ENCODE results near the gene GPR137. TPM values are rescaled to one million over a fixed set of nuclear protein-coding genes. Genes with fewer than 3 reads are reported as not detected.

The GPR137 gene
- total and polyA plus RNA-seq, 9 of the 15 experiments (the other 6 are each of a cell fraction or from before 2014, with no cell fraction given), result 0.32 to 26.7 (median 10.7) TPM

DNA sequence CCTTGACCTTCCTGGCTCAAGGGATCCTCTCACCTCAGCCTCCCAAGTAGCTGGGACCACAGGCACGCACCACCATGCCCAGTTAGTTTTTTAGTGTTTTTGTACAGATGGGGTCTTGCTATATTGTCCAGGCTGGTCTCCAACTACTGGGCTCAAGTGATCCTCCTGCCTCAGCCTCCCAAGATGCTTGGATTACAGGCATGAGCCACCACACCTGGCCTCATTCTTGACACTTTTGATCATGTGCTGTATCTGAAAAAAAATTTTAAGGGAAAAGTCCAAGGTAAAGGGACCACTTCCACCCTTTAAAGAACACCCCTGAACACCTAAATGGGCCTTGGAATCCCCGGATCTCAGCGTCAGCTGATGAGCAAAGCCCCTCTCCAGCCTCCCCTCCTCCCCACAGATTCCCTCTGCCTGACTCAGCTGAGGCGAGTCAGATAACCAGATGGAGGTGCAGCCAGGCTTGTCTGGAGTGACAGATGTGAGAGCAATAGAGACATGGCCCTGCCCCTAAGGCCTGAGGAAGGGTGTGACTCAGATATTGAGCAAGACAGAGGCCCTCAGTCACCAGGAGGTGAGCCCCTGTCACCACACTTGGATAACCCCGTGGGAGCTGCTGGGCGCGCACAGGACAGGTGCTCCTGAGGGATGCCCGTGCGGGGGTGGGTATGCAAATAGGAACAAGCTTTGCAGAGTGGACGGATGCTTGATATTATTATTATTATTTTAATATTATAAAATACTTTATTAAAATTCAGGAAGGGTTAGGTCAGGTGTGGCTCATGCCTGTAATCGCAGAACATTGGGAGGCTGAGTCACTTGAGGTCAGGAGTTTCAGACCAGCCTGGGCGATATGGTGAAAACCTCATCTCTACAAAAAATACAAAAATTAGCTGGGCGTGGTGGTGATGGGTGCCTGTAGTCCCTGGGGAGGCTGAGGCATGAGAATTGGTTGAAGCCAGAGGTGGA lies 49.4 kb downstream of the GPR137 start (continued):
- TF ChIP-seq, protein P1, sequence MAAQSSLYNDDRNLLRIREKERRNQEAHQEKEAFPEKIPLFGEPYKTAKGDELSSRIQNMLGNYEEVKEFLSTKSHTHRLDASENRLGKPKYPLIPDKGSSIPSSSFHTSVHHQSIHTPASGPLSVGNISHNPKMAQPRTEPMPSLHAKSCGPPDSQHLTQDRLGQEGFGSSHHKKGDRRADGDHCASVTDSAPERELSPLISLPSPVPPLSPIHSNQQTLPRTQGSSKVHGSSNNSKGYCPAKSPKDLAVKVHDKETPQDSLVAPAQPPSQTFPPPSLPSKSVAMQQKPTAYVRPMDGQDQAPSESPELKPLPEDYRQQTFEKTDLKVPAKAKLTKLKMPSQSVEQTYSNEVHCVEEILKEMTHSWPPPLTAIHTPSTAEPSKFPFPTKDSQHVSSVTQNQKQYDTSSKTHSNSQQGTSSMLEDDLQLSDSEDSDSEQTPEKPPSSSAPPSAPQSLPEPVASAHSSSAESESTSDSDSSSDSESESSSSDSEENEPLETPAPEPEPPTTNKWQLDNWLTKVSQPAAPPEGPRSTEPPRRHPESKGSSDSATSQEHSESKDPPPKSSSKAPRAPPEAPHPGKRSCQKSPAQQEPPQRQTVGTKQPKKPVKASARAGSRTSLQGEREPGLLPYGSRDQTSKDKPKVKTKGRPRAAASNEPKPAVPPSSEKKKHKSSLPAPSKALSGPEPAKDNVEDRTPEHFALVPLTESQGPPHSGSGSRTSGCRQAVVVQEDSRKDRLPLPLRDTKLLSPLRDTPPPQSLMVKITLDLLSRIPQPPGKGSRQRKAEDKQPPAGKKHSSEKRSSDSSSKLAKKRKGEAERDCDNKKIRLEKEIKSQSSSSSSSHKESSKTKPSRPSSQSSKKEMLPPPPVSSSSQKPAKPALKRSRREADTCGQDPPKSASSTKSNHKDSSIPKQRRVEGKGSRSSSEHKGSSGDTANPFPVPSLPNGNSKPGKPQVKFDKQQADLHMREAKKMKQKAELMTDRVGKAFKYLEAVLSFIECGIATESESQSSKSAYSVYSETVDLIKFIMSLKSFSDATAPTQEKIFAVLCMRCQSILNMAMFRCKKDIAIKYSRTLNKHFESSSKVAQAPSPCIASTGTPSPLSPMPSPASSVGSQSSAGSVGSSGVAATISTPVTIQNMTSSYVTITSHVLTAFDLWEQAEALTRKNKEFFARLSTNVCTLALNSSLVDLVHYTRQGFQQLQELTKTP (IDR thresholded peaks at IDR 0.05; ENCODE audit: low read depth in 1 of 2, partially characterized antibody in 2 of 2), result peak in 1 of 2 experiments; percentile 91
- TF ChIP-seq TAL1 (IDR thresholded peaks at IDR 0.05) (peak; percentile 98), CBX5 (IDR thresholded peaks at IDR 0.05; ENCODE audit: borderline replicate concordance, low read depth) (0 out of 2 replicates have a peak, but pooled peaks have one; percentile 24), ATF1 (CRISPR knock-in tag; IDR thresholded peaks at IDR 0.05) (no peak), ATF1 (tag; IDR thresholded peaks at IDR 0.05) (peak; percentile 83), POLR2H (tag; IDR thresholded peaks at IDR 0.05; ENCODE audit: low read depth) (no peak), HMGN3 (IDR thresholded peaks at IDR 0.05; ENCODE audit: borderline replicate concordance, extremely low read depth, insufficient read length, low read depth, low read length) (peak; percentile 82), TARDBP (IDR thresholded peaks at IDR 0.05) (peak; percentile 85), NR2F6 (CRISPR knock-in tag; IDR thresholded peaks at IDR 0.05) (no peak), ZNF444 (CRISPR knock-in tag; IDR thresholded peaks at IDR 0.05) (0 out of 2 replicates have a peak, but pooled peaks have one; percentile 20), ZNF316 (IDR thresholded peaks at IDR 0.05) (peak; percentile 71), ZNF197 (CRISPR knock-in tag; IDR thresholded peaks at IDR 0.05; ENCODE audit: low read depth) (peak; percentile 91; the same call in 1 of the 2 replicates), SIRT6 (IDR thresholded peaks at IDR 0.05; ENCODE audit: low read depth, low read length) (no peak), RB1 (IDR thresholded peaks at IDR 0.05; ENCODE audit: low read depth) (peak; percentile 33; the same call in 1 of the 2 replicates), ARID1B (IDR thresholded peaks at IDR 0.05) (peak; percentile 99)
- TF ChIP-seq, protein P2, sequence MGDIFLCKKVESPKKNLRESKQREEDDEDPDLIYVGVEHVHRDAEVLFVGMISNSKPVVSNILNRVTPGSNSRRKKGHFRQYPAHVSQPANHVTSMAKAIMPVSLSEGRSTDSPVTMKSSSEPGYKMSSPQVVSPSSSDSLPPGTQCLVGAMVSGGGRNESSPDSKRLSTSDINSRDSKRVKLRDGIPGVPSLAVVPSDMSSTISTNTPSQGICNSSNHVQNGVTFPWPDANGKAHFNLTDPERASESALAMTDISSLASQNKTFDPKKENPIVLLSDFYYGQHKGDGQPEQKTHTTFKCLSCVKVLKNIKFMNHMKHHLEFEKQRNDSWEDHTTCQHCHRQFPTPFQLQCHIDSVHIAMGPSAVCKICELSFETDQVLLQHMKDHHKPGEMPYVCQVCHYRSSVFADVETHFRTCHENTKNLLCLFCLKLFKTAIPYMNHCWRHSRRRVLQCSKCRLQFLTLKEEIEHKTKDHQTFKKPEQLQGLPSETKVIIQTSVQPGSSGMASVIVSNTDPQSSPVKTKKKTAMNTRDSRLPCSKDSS (IDR thresholded peaks at IDR 0.05; ENCODE audit: low read depth, partially characterized antibody), result no peak
- TF ChIP-seq, protein P3, sequence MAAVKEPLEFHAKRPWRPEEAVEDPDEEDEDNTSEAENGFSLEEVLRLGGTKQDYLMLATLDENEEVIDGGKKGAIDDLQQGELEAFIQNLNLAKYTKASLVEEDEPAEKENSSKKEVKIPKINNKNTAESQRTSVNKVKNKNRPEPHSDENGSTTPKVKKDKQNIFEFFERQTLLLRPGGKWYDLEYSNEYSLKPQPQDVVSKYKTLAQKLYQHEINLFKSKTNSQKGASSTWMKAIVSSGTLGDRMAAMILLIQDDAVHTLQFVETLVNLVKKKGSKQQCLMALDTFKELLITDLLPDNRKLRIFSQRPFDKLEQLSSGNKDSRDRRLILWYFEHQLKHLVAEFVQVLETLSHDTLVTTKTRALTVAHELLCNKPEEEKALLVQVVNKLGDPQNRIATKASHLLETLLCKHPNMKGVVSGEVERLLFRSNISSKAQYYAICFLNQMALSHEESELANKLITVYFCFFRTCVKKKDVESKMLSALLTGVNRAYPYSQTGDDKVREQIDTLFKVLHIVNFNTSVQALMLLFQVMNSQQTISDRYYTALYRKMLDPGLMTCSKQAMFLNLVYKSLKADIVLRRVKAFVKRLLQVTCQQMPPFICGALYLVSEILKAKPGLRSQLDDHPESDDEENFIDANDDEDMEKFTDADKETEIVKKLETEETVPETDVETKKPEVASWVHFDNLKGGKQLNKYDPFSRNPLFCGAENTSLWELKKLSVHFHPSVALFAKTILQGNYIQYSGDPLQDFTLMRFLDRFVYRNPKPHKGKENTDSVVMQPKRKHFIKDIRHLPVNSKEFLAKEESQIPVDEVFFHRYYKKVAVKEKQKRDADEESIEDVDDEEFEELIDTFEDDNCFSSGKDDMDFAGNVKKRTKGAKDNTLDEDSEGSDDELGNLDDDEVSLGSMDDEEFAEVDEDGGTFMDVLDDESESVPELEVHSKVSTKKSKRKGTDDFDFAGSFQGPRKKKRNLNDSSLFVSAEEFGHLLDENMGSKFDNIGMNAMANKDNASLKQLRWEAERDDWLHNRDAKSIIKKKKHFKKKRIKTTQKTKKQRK (IDR thresholded peaks at IDR 0.05; ENCODE audit: borderline replicate concordance, low read depth, low read length), result no peak
